SK-N-SH treated with all-trans-retinoic acid at 6 μM for 48 hours (cell line): Measurements from ENCODE around the gene PPP1R1A.

Source experiments
- BACH2 ChIP-seq: fragments of 250-450 bp; sonication (Bioruptor Pico); IDR thresholded peaks from 2 replicates; pipeline ENCODE4 v1.9.0; 2021; ENCODE audit warnings: mild to moderate bottlenecking, borderline replicate concordance
- CSDC2 ChIP-seq: fragments of 250-450 bp; sonication (Bioruptor Pico); IDR thresholded peaks from 2 replicates; pipeline ENCODE4 v1.5.0; 2020; ENCODE audit warnings: mild to moderate bottlenecking, moderate library complexity
- GLIS3 ChIP-seq: fragments of 250-450 bp; sonication (Bioruptor Pico); IDR thresholded peaks from 2 replicates; pipeline ENCODE4 v1.5.0; 2020; ENCODE audit warnings: mild to moderate bottlenecking, moderate library complexity
- OSR1 ChIP-seq: fragments of 250-450 bp; sonication (Bioruptor Pico); IDR thresholded peaks from 2 replicates; pipeline ENCODE4 v1.8.0; 2022; ENCODE audit warnings: moderate library complexity, mild to moderate bottlenecking, inconsistent platforms
- PPARA ChIP-seq: fragments of 250-450 bp; sonication (Bioruptor Pico); IDR thresholded peaks from 2 replicates; pipeline ENCODE4 v1.5.0; 2020; ENCODE audit warnings: mild to moderate bottlenecking, borderline replicate concordance
- RARB ChIP-seq: fragments of 250-450 bp; sonication (Bioruptor Pico); IDR thresholded peaks from 2 replicates; pipeline ENCODE4 v1.8.0; 2021; ENCODE audit warnings: mild to moderate bottlenecking, moderate library complexity
- SNAI2 ChIP-seq: fragments of 250-450 bp; sonication (Bioruptor Pico); IDR thresholded peaks from 2 replicates; pipeline ENCODE4 v1.5.0; 2020; ENCODE audit warnings: mild to moderate bottlenecking, moderate library complexity
- ZFP3 ChIP-seq: fragments of 250-450 bp; sonication (Bioruptor Pico); IDR thresholded peaks from 2 replicates; pipeline ENCODE4 v1.5.0; 2020; ENCODE audit warnings: mild to moderate bottlenecking, moderate library complexity
- ZFP30 ChIP-seq: fragments of 450-650 bp; formaldehyde crosslinking; IDR thresholded peaks from 2 replicates; pipeline ENCODE4 v1.5.0; 2022; ENCODE audit warnings: mild to moderate bottlenecking, moderate library complexity
- TF ChIP-seq, protein P1 (sequence below): fragments of 250-450 bp; sonication (Bioruptor Pico); IDR thresholded peaks from 2 replicates; pipeline ENCODE4 v1.5.1; 2020; ENCODE audit warnings: low read depth, mild to moderate bottlenecking, moderate library complexity
- TF ChIP-seq, protein P2 (sequence below): fragments of 250-450 bp; sonication (Bioruptor Pico); IDR thresholded peaks from 2 replicates; pipeline ENCODE4 v1.5.0; 2020; ENCODE audit warnings: mild to moderate bottlenecking, moderate library complexity
- TF ChIP-seq, protein P3 (sequence below): fragments of 250-450 bp; sonication (Bioruptor Pico); IDR thresholded peaks from 2 replicates; pipeline ENCODE4 v1.5.1; 2021; ENCODE audit warnings: mild to moderate bottlenecking, moderate library complexity

DNA sequence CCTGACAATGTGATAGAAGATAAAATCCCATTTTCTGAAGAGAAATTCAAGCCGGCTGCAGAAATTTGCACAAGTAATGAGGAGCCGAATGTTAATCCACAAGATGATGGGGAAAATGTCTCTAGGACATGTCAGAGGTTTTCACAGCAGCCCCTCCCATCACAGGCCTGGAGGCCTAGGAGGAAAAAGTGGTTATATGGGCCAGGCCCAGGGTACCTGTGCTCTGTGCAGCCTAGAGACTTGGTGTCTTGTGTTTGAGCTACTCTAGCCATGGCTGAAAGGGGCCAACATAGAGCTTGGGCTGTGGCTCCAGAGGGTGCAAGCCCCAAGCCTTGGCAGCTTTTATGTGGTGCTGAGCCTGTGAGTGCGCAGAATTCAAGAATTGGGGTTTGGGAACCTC lies 38.8 kb upstream of the PPP1R1A start:
- TF ChIP-seq RARB (CRISPR knock-in tag) (no peak), PPARA (CRISPR knock-in tag) (no peak), SNAI2 (CRISPR knock-in tag) (no peak), GLIS3 (CRISPR knock-in tag) (no peak), ZFP3 (CRISPR knock-in tag) (no peak), OSR1 (CRISPR knock-in tag) (no peak), BACH2 (CRISPR knock-in tag) (no peak), ZFP30 (CRISPR knock-in tag) (no peak), CSDC2 (CRISPR knock-in tag) (no peak)
- TF ChIP-seq, protein P1, sequence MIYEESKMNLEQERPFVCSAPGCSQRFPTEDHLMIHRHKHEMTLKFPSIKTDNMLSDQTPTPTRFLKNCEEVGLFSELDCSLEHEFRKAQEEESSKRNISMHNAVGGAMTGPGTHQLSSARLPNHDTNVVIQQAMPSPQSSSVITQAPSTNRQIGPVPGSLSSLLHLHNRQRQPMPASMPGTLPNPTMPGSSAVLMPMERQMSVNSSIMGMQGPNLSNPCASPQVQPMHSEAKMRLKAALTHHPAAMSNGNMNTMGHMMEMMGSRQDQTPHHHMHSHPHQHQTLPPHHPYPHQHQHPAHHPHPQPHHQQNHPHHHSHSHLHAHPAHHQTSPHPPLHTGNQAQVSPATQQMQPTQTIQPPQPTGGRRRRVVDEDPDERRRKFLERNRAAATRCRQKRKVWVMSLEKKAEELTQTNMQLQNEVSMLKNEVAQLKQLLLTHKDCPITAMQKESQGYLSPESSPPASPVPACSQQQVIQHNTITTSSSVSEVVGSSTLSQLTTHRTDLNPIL, result no peak
- TF ChIP-seq, protein P2, sequence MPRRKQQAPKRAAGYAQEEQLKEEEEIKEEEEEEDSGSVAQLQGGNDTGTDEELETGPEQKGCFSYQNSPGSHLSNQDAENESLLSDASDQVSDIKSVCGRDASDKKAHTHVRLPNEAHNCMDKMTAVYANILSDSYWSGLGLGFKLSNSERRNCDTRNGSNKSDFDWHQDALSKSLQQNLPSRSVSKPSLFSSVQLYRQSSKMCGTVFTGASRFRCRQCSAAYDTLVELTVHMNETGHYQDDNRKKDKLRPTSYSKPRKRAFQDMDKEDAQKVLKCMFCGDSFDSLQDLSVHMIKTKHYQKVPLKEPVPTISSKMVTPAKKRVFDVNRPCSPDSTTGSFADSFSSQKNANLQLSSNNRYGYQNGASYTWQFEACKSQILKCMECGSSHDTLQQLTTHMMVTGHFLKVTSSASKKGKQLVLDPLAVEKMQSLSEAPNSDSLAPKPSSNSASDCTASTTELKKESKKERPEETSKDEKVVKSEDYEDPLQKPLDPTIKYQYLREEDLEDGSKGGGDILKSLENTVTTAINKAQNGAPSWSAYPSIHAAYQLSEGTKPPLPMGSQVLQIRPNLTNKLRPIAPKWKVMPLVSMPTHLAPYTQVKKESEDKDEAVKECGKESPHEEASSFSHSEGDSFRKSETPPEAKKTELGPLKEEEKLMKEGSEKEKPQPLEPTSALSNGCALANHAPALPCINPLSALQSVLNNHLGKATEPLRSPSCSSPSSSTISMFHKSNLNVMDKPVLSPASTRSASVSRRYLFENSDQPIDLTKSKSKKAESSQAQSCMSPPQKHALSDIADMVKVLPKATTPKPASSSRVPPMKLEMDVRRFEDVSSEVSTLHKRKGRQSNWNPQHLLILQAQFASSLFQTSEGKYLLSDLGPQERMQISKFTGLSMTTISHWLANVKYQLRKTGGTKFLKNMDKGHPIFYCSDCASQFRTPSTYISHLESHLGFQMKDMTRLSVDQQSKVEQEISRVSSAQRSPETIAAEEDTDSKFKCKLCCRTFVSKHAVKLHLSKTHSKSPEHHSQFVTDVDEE (CRISPR knock-in tag), result no peak
- TF ChIP-seq, protein P3, sequence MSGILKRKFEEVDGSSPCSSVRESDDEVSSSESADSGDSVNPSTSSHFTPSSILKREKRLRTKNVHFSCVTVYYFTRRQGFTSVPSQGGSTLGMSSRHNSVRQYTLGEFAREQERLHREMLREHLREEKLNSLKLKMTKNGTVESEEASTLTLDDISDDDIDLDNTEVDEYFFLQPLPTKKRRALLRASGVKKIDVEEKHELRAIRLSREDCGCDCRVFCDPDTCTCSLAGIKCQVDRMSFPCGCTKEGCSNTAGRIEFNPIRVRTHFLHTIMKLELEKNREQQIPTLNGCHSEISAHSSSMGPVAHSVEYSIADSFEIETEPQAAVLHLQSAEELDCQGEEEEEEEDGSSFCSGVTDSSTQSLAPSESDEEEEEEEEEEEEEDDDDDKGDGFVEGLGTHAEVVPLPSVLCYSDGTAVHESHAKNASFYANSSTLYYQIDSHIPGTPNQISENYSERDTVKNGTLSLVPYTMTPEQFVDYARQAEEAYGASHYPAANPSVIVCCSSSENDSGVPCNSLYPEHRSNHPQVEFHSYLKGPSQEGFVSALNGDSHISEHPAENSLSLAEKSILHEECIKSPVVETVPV (CRISPR knock-in tag), result no peak
